T-helper 1 cell treated with Interleukin-12 subunit alpha and Interleukin-12 subunit beta and Interleukin-4 antibody, amounts not matched to agents 30 μg/mL and 1 μg/mL, for 36 hours (primary cell): ENCODE results near the gene ARHGAP45.

Source experiments
- H3K27ac Mint-ChIP-seq: one replicate; pipeline ENCODE4 v1.8.0; 2021; ENCODE audit warnings: mild to moderate bottlenecking, mixed read lengths
- H3K27me3 Mint-ChIP-seq: one replicate; pipeline ENCODE4 v1.8.0; 2021; ENCODE audit warnings: low read depth, mixed read lengths
- H3K36me3 Mint-ChIP-seq: one replicate; pipeline ENCODE4 v1.8.0; 2021; ENCODE audit warnings: low read depth, mixed read lengths
- H3K4me1 Mint-ChIP-seq: one replicate; pipeline ENCODE4 v1.8.0; 2021; ENCODE audit warnings: low read depth, mixed read lengths
- H3K4me3 Mint-ChIP-seq: one replicate; pipeline ENCODE4 v1.8.0; 2021; ENCODE audit warnings: mild to moderate bottlenecking, moderate library complexity, mixed read lengths
- H3K9me3 Mint-ChIP-seq: one replicate; pipeline ENCODE4 v1.8.0; 2021; ENCODE audit warnings: mixed read lengths

Gene ARHGAP45

GRCh38 chr19:1055886-1056620, 10.9 kb upstream of the ARHGAP45 start:
- Mint-ChIP-seq H3K27ac (no peak overlapping the region), H3K9me3 (no peaks in the 10 kb centered on the region), H3K4me1 (peaks cover 17% of the 10 kb centered on the region), H3K36me3 (peaks cover 18% of the 10 kb centered on the region), H3K4me3 (no peak overlapping the region), H3K27me3 (no peaks in the 10 kb centered on the region)

GRCh38 chr19:1057176-1057855, 9.7 kb upstream of the ARHGAP45 start:
- Mint-ChIP-seq H3K4me3 (peak overlapping the region; percentile 12), H3K27me3 (no peaks in the 10 kb centered on the region), H3K4me1 (peaks cover 15% of the 10 kb centered on the region), H3K27ac (peak overlapping the region; percentile 79), H3K36me3 (peaks cover 18% of the 10 kb centered on the region), H3K9me3 (no peaks in the 10 kb centered on the region)

- peaks cover 18% of the 10 kb centered on the region for H3K36me3 Mint-ChIP-seq
- H3K27ac Mint-ChIP-seq = peak overlapping the region; percentile 21
- no peaks in the 10 kb centered on the region for H3K9me3 Mint-ChIP-seq
- peaks cover 16% of the 10 kb centered on the region for H3K4me1 Mint-ChIP-seq
- H3K4me3 Mint-ChIP-seq = no peak overlapping the region
- no peaks in the 10 kb centered on the region for H3K27me3 Mint-ChIP-seq
Measured at GRCh38 chr19:1058112-1058511, 8.9 kb upstream of the ARHGAP45 start.

- no peaks in the 10 kb centered on the region for H3K9me3 Mint-ChIP-seq
- H3K4me3 Mint-ChIP-seq = no peak overlapping the region
- H3K36me3 Mint-ChIP-seq = peaks cover 18% of the 10 kb centered on the region
- H3K4me1 Mint-ChIP-seq = peaks cover 28% of the 10 kb centered on the region
- H3K27me3 Mint-ChIP-seq = no peaks in the 10 kb centered on the region
- no peak overlapping the region for H3K27ac Mint-ChIP-seq
Measured at GRCh38 chr19:1060689-1061088, 6.3 kb upstream of the ARHGAP45 start.

GRCh38 chr19:1061987-1062386, 5.0 kb upstream of the ARHGAP45 start:
- no peaks in the 10 kb centered on the region for H3K27me3 Mint-ChIP-seq
- no peaks in the 10 kb centered on the region for H3K9me3 Mint-ChIP-seq
- H3K27ac Mint-ChIP-seq = no peak overlapping the region
- peaks cover 10% of the 10 kb centered on the region for H3K36me3 Mint-ChIP-seq
- H3K4me3 Mint-ChIP-seq = no peak overlapping the region
- peaks cover 28% of the 10 kb centered on the region for H3K4me1 Mint-ChIP-seq

GRCh38 chr19:1062387-1063029, 4.5 kb upstream of the ARHGAP45 start:
- peaks cover 22% of the 10 kb centered on the region for H3K4me1 Mint-ChIP-seq
- H3K27ac Mint-ChIP-seq = no peak overlapping the region
- no peaks in the 10 kb centered on the region for H3K9me3 Mint-ChIP-seq
- H3K4me3 Mint-ChIP-seq = no peak overlapping the region
- no peaks in the 10 kb centered on the region for H3K27me3 Mint-ChIP-seq
- peaks cover 5% of the 10 kb centered on the region for H3K36me3 Mint-ChIP-seq

- Mint-ChIP-seq H3K9me3 (no peaks in the 10 kb centered on the region), H3K27me3 (no peaks in the 10 kb centered on the region), H3K27ac (peak overlapping the region; percentile 49), H3K4me3 (no peak overlapping the region), H3K36me3 (peaks cover 2% of the 10 kb centered on the region), H3K4me1 (peaks cover 18% of the 10 kb centered on the region)
Measured at GRCh38 chr19:1063030-1063908, 3.7 kb upstream of the ARHGAP45 start.

GRCh38 chr19:1063909-1064660, 2.9 kb upstream of the ARHGAP45 start:
- Mint-ChIP-seq H3K27me3 (no peaks in the 10 kb centered on the region), H3K4me3 (no peak overlapping the region), H3K4me1 (peaks cover 23% of the 10 kb centered on the region), H3K36me3 (peaks cover 9% of the 10 kb centered on the region), H3K27ac (no peak overlapping the region), H3K9me3 (no peaks in the 10 kb centered on the region)

GRCh38 chr19:1064661-1065605, 2.0 kb upstream of the ARHGAP45 start:
- peak overlapping the region; percentile 57 for H3K4me3 Mint-ChIP-seq
- H3K4me1 Mint-ChIP-seq = peaks cover 23% of the 10 kb centered on the region
- no peaks in the 10 kb centered on the region for H3K9me3 Mint-ChIP-seq
- H3K27me3 Mint-ChIP-seq = no peaks in the 10 kb centered on the region
- peaks cover 12% of the 10 kb centered on the region for H3K36me3 Mint-ChIP-seq
- peak overlapping the region; percentile 76 for H3K27ac Mint-ChIP-seq

- H3K4me1 Mint-ChIP-seq = peaks cover 23% of the 10 kb centered on the region
- H3K4me3 Mint-ChIP-seq = peak overlapping the region; percentile 57
- peaks cover 12% of the 10 kb centered on the region for H3K36me3 Mint-ChIP-seq
- no peaks in the 10 kb centered on the region for H3K27me3 Mint-ChIP-seq
- H3K9me3 Mint-ChIP-seq = no peaks in the 10 kb centered on the region
- peak overlapping the region; percentile 62 for H3K27ac Mint-ChIP-seq
Measured at GRCh38 chr19:1065606-1066109, 1.3 kb upstream of the ARHGAP45 start.

- H3K27me3 Mint-ChIP-seq = no peaks in the 10 kb centered on the region
- no peak overlapping the region for H3K27ac Mint-ChIP-seq
- no peaks in the 10 kb centered on the region for H3K9me3 Mint-ChIP-seq
- peaks cover 12% of the 10 kb centered on the region for H3K36me3 Mint-ChIP-seq
- peaks cover 23% of the 10 kb centered on the region for H3K4me1 Mint-ChIP-seq
- H3K4me3 Mint-ChIP-seq = peak overlapping the region; percentile 89
Measured at GRCh38 chr19:1066251-1066747, 668 bp upstream of the ARHGAP45 start.

- H3K27ac Mint-ChIP-seq = peak overlapping the region; percentile 91
- H3K9me3 Mint-ChIP-seq = no peaks in the 10 kb centered on the region
- peaks cover 21% of the 10 kb centered on the region for H3K36me3 Mint-ChIP-seq
- H3K4me1 Mint-ChIP-seq = peaks cover 29% of the 10 kb centered on the region
- no peaks in the 10 kb centered on the region for H3K27me3 Mint-ChIP-seq
- H3K4me3 Mint-ChIP-seq = peak overlapping the region; percentile 89
Measured at GRCh38 chr19:1067341-1067957, 482 bp downstream of the ARHGAP45 start.
